Neural progenitor cell (in vitro differentiated cells): ENCODE results near the gene NHSL1.

Experiments used
- EZH2 ChIP-seq: fragments of 200-600 bp; sonication (generic); IDR thresholded peaks from 2 replicates; pipeline ENCODE4 v1.6.1; 2017; ENCODE audit warnings: antibody characterized with exemption, mild to moderate bottlenecking, moderate library complexity
- EZH2phosphoT487 ChIP-seq: fragments of 200-600 bp; sonication (generic); IDR thresholded peaks from 2 replicates; pipeline ENCODE4 v1.6.1; 2017; ENCODE audit warnings: antibody characterized with exemption

GRCh38 chr6:138426500-138427123 is 72.7 kb downstream of the NHSL1 start:
- TF ChIP-seq EZH2phosphoT487, result no peak
- TF ChIP-seq EZH2, result no peak
